Glutamatergic neuron (in vitro differentiated cells): ENCODE results near the gene PABPC3. TPM values are rescaled to one million over a fixed set of nuclear protein-coding genes. Genes with fewer than 3 reads are reported as not detected.

ENCODE experiments used
- DNase-seq: peaks from one replicate; pipeline ENCODE4 v3.0.0; 2022
- H3K27ac Mint-ChIP-seq: one replicate; pipeline ENCODE4 v1.8.0; 2020; ENCODE audit warnings: mild to moderate bottlenecking, mixed read lengths, inconsistent platforms; ENCODE audit not compliant: unreplicated experiment
- H3K27me3 Mint-ChIP-seq: one replicate; pipeline ENCODE4 v1.8.0; 2020; ENCODE audit warnings: mild to moderate bottlenecking, moderate library complexity, mixed read lengths, inconsistent platforms; ENCODE audit not compliant: unreplicated experiment
- H3K36me3 Mint-ChIP-seq: one replicate; pipeline ENCODE4 v1.8.0; 2020; ENCODE audit warnings: mild to moderate bottlenecking, mixed read lengths, inconsistent platforms; ENCODE audit not compliant: unreplicated experiment
- H3K4me1 Mint-ChIP-seq: one replicate; pipeline ENCODE4 v1.8.0; 2020; ENCODE audit warnings: mild to moderate bottlenecking, low read depth, mixed read lengths, inconsistent platforms; ENCODE audit not compliant: unreplicated experiment
- H3K4me3 Mint-ChIP-seq: one replicate; pipeline ENCODE4 v1.8.0; 2020; ENCODE audit warnings: mild to moderate bottlenecking, mixed read lengths, inconsistent platforms; ENCODE audit not compliant: unreplicated experiment
- H3K9me3 Mint-ChIP-seq: one replicate; pipeline ENCODE4 v1.8.0; 2020; ENCODE audit warnings: mild to moderate bottlenecking, moderate library complexity, mixed read lengths, inconsistent platforms; ENCODE audit not compliant: unreplicated experiment
- total RNA-seq: library from RNA; stranded (reverse); fragmentation: NEBNext Ultra II Directional; extraction: Animal tissue kit (Norgen Biotek cat#: 25700); gene quantifications from one replicate; pipeline ENCODE4 v1.2.1, GENCODE V29; 2021; ENCODE audit not compliant: unreplicated experiment
- TF ChIP-seq, protein P1 (sequence below): fragments of 200-600 bp; sonication (generic); IDR thresholded peaks from one replicate; pipeline ENCODE4 v1.5.0; 2021; ENCODE audit not compliant: partially characterized antibody, unreplicated experiment

Gene PABPC3
- total RNA-seq, 1 donor from 2014 or later: 0.22 TPM

DNA sequence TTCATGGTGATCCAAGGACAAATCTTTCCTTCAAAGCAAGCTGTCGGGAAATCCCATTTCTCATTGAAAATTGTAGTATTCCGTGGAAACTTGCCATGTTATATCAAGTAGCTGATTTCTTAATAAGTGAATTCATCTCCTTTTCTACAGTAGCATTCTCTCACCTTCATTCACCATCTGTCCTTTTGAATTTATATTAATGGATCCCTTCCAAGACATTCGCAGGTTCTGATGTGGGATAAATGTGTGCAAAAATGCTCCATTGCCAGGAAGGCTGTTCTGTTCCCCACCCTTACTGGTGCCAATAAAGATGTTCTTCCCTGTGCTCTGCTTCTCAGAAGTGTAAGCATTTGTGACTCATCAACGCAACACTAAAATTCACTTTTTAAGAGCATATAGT is 40.0 kb downstream of the PABPC3 start:
- H3K36me3 Mint-ChIP-seq: peaks cover 8% of the 10 kb centered on the region
- peaks cover 6% of the 10 kb centered on the region for H3K4me1 Mint-ChIP-seq
- DNase-seq: no peak
- H3K9me3 Mint-ChIP-seq: peaks cover 3% of the 10 kb centered on the region
- no peak overlapping the region for H3K4me3 Mint-ChIP-seq
- TF ChIP-seq, protein P1, sequence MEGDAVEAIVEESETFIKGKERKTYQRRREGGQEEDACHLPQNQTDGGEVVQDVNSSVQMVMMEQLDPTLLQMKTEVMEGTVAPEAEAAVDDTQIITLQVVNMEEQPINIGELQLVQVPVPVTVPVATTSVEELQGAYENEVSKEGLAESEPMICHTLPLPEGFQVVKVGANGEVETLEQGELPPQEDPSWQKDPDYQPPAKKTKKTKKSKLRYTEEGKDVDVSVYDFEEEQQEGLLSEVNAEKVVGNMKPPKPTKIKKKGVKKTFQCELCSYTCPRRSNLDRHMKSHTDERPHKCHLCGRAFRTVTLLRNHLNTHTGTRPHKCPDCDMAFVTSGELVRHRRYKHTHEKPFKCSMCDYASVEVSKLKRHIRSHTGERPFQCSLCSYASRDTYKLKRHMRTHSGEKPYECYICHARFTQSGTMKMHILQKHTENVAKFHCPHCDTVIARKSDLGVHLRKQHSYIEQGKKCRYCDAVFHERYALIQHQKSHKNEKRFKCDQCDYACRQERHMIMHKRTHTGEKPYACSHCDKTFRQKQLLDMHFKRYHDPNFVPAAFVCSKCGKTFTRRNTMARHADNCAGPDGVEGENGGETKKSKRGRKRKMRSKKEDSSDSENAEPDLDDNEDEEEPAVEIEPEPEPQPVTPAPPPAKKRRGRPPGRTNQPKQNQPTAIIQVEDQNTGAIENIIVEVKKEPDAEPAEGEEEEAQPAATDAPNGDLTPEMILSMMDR: no peak
- no peak overlapping the region for H3K27ac Mint-ChIP-seq
- peaks cover 2% of the 10 kb centered on the region for H3K27me3 Mint-ChIP-seq

DNA sequence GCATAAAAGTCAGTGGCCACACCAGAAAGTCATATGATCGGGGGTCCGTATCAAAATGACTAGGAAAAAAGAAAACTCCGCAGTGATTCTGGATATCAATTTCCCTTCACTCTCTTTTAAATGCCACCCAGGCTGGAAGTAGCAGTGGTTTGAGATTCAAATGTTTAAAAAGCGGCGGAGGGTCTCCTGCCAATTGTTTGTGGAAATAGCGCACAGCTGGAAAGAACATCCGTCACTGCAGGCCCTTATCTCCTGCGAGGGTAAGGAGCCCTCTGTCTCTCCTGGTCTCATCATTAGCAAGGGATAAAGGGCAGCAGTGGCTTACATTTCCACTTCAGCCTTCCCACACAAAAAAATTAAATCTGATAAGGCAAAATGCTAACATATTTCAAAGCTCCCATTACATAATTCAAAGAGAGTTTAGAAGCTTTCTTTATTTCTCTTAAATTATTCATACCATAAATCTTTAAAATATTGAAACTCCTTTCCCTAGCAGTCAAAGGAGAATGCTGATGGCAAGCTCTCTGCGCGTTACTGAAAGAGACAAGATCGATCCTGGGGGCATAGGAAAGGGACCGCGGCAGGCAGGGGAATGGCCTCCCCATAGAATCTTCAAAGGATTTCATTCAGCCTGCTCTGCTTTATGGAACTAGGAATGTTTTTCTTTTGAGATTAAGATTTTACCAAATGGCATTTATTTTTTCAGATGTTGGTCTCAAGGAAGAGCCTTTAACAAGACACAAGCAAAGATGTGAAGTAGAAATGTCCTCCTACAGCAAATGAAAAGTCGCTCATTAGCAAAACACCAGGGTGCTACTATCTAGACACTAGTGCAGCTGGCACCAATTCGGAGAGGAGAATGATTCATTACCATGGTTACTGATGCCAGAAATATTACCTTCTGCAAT is 41.2 kb downstream of the PABPC3 start:
- peaks cover 4% of the 10 kb centered on the region for H3K9me3 Mint-ChIP-seq
- H3K4me1 Mint-ChIP-seq: peaks cover 4% of the 10 kb centered on the region
- no peak for DNase-seq
- H3K27ac Mint-ChIP-seq: no peak overlapping the region
- peaks cover 2% of the 10 kb centered on the region for H3K27me3 Mint-ChIP-seq
- TF ChIP-seq, protein P1: no peak
- no peak overlapping the region for H3K4me3 Mint-ChIP-seq
- peaks cover 14% of the 10 kb centered on the region for H3K36me3 Mint-ChIP-seq

DNA sequence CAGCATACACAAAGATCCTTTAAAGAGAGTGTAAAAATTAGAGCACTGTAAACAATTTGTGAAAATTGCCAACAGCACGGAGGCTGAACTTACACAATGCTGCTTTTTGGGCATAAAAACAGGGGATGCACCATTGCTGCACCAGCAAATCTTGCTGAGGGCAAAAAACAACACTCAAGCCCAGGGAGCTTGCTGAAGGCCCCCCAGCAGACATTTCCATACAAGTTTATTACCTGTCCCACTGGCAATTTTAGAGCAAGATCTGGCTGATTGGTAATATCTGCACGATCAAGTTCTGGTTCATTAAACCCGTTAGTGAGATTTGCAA is 41.8 kb downstream of the PABPC3 start:
- Mint-ChIP-seq H3K27me3 (peaks cover 2% of the 10 kb centered on the region), H3K4me1 (peaks cover 4% of the 10 kb centered on the region), H3K4me3 (no peak overlapping the region), H3K27ac (no peak overlapping the region), H3K36me3 (peaks cover 14% of the 10 kb centered on the region), H3K9me3 (peaks cover 4% of the 10 kb centered on the region)
- DNase-seq: no peak
- TF ChIP-seq, protein P1: no peak

DNA sequence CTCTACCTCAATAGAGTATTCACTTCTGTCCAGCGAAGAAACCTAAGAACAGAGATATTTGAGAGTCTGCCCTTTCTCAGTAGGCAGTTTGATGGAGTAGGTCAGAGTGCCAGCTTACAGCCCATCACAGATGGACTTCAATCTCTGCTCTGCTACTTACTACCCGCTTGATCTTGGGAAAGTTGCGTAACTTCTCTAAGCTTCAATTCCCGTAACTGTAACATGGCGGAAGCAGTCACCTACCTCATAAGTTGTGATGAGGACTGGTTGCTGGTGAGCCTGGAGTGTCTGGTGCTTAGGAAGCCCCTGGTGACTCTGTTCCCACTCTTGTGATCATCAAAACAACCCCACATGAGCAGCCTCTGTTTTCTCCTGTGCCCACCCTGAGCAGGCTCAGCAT is 45.1 kb downstream of the PABPC3 start:
- DNase-seq: no peak
- no peak overlapping the region for H3K27ac Mint-ChIP-seq
- no peak overlapping the region for H3K4me3 Mint-ChIP-seq
- H3K36me3 Mint-ChIP-seq: peaks cover 5% of the 10 kb centered on the region
- peaks cover 2% of the 10 kb centered on the region for H3K9me3 Mint-ChIP-seq
- TF ChIP-seq, protein P1: no peak
- peaks cover 2% of the 10 kb centered on the region for H3K27me3 Mint-ChIP-seq
- peaks cover 4% of the 10 kb centered on the region for H3K4me1 Mint-ChIP-seq

DNA sequence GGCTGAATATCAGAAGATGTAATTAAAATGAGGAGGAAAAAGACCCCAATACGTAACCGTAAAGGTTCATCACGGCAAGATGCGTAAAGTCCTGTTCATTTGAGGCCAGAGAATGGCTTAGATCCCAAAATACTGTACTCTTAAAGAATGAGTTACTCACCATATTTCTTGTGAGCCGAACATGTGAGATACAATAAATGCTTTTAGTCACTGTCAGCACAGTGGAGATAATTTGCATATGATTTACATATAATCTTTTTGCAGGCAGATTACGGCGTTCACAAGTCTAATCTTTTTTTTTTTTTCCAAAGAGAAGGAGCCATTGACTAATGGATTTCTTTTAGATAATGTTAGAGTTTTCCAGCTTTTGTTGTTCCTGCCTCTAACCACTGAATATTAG is 47.8 kb downstream of the PABPC3 start:
- H3K27me3 Mint-ChIP-seq: peaks cover 2% of the 10 kb centered on the region

More for the DNA sequence above, 47.8 kb downstream of the PABPC3 start:
- Mint-ChIP-seq H3K4me3 (no peak overlapping the region), H3K27ac (no peak overlapping the region), H3K9me3 (peaks cover 2% of the 10 kb centered on the region), H3K4me1 (no peaks in the 10 kb centered on the region), H3K36me3 (peaks cover 5% of the 10 kb centered on the region)
- TF ChIP-seq, protein P1: no peak
- no peak for DNase-seq
